Measurements from ENCODE around the gene TALDO1. TPM values are rescaled to one million over a fixed set of nuclear protein-coding genes. Genes with fewer than 3 reads are reported as not detected.

Gene TALDO1
- total RNA-seq, 1 experiment from 2014 or later: 268 TPM

DNA sequence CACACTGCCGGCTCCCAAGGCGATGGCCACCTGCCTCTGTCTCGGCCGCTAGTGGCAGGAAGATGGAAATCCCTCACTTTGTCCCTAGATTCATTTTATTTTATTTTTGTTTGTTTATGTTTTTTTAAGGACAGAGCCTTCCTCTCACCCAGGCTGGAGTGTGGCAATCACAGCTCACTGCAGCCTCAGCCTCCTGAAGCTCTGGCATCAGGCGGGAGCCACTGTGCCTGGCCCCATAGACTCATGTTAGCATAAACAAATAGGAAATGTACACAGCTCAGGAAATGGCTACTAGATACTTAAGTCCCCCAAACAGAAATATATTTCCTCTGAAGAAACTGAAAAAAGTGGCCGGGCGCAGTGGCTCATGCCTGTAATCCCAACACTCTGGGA lies 48.2 kb upstream of the TALDO1 start:
- Histone ChIP-seq H3K9me3 (ENCODE audit: control insufficient read depth, low read depth, low read length) (no peaks in the 10 kb centered on the region), H3K56ac (ENCODE audit: insufficient read length, low read depth, low read length) (no peak overlapping the region), H3K14ac (ENCODE audit: insufficient read depth, low read length) (no peak overlapping the region), H4K5ac (ENCODE audit: insufficient read length, low read depth, low read length) (no peak overlapping the region), H2BK20ac (ENCODE audit: low read depth, low read length, poor library complexity, severe bottlenecking) (no peak overlapping the region), H4K91ac (ENCODE audit: insufficient read length, low read depth, low read length) (no peak overlapping the region), H3K4me1 (ENCODE audit: insufficient read depth, low read length) (peaks cover 8% of the 10 kb centered on the region; the same call in 1 of the 2 replicates), H2BK12ac (ENCODE audit: insufficient read length, low read depth, low read length) (no peak overlapping the region), H3K79me2 (ENCODE audit: insufficient read depth, low read length) (peaks cover 1% of the 10 kb centered on the region; the same call in 1 of the 2 replicates), H2AFZ (ENCODE audit: low read length) (no peak overlapping the region), H3K4ac (ENCODE audit: low read depth, low read length) (no peak overlapping the region), H3K4me2 (ENCODE audit: insufficient read depth, insufficient read length, low read length) (no peak overlapping the region), H3K27me3 (ENCODE audit: insufficient read depth, low read length) (no peaks in the 10 kb centered on the region), H2BK120ac (ENCODE audit: low read depth, low read length, poor library complexity, severe bottlenecking) (no peak overlapping the region), H3K27ac (ENCODE audit: insufficient read length, low read depth, low read length) (no peak overlapping the region), H2BK5ac (ENCODE audit: insufficient read length, low read length) (no peak overlapping the region), H4K20me1 (ENCODE audit: control insufficient read depth, insufficient read depth, insufficient read length) (no peaks in the 10 kb centered on the region), H3K79me1 (ENCODE audit: insufficient read depth, low read depth, low read length, poor library complexity, severe bottlenecking) (no peaks in the 10 kb centered on the region), H2AK5ac (ENCODE audit: insufficient read length, low read length) (no peak overlapping the region), H3T11ph (ENCODE audit: low read length) (no peak overlapping the region), H3K18ac (ENCODE audit: insufficient read length, low read depth, low read length) (no peak overlapping the region), H3K23ac (ENCODE audit: insufficient read length, low read depth, low read length) (no peak overlapping the region), H3K23me2 (ENCODE audit: insufficient read length, low read depth, low read length, poor library complexity, severe bottlenecking) (no peaks in the 10 kb centered on the region), H3K9ac (ENCODE audit: extremely low read depth, insufficient read length, low read length) (no peak overlapping the region), H4K8ac (replicated peaks; ENCODE audit: insufficient read length, low read depth, low read length) (no peak overlapping the region), H2BK15ac (ENCODE audit: low read depth, low read length) (no peak overlapping the region)
- Mint-ChIP-seq H3K4me1 (peaks cover 15 to 23% of the 10 kb centered on the region in 2 experiments), H3K27ac (peak overlapping the region in 1 of 3 experiments; percentile 35; a peak in 2 of 7 replicates), H3K36me3 (ENCODE audit: insufficient read depth in 1 of 3, low read depth in 3 of 3) (peaks cover 2 to 12% (median 12%) of the 10 kb centered on the region in 3 experiments; a peak in 5 of 7 replicates), H3K27me3 (ENCODE audit: low read depth) (no peaks in the 10 kb centered on the region), H3K4me3 (no peak overlapping the region), H3K9me3 (no peaks in the 10 kb centered on the region; a peak in 1 of 5 replicates)
- WGBS (ENCODE audit: extremely low coverage, insufficient read length, low lambda C conversion rate): no CpG with 5 or more reads among the region's 7 CpGs
- TF ChIP-seq, protein P1, sequence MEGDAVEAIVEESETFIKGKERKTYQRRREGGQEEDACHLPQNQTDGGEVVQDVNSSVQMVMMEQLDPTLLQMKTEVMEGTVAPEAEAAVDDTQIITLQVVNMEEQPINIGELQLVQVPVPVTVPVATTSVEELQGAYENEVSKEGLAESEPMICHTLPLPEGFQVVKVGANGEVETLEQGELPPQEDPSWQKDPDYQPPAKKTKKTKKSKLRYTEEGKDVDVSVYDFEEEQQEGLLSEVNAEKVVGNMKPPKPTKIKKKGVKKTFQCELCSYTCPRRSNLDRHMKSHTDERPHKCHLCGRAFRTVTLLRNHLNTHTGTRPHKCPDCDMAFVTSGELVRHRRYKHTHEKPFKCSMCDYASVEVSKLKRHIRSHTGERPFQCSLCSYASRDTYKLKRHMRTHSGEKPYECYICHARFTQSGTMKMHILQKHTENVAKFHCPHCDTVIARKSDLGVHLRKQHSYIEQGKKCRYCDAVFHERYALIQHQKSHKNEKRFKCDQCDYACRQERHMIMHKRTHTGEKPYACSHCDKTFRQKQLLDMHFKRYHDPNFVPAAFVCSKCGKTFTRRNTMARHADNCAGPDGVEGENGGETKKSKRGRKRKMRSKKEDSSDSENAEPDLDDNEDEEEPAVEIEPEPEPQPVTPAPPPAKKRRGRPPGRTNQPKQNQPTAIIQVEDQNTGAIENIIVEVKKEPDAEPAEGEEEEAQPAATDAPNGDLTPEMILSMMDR (conservative IDR thresholded peaks at IDR 0.05): no peak
- no peak for DNase-seq

Data from H9 (cell line).